GM23338 (cell line): Measurements from ENCODE around the gene C16orf87.

ENCODE experiments used
- EZH2 ChIP-seq: fragments of 200-600 bp; sonication (generic); IDR thresholded peaks from one replicate; pipeline ENCODE4 v1.8.0; 2017; ENCODE audit warnings: antibody characterized with exemption, mild to moderate bottlenecking, low read depth; ENCODE audit not compliant: unreplicated experiment
- EZH2phosphoT487 ChIP-seq: fragments of 200-600 bp; sonication (generic); IDR thresholded peaks from one replicate; pipeline ENCODE4 v1.8.1; 2018; ENCODE audit warnings: antibody characterized with exemption; ENCODE audit not compliant: unreplicated experiment
- JUNB ChIP-seq: IDR thresholded peaks from one replicate; pipeline ENCODE4 v1.6.1; 2016; ENCODE audit warnings: antibody characterized with exemption; ENCODE audit not compliant: unreplicated experiment
- POLR2AphosphoS5 ChIP-seq: IDR thresholded peaks from 2 replicates; pipeline ENCODE4 v1.6.1; 2016; ENCODE audit warnings: antibody characterized with exemption, low read depth
- STAT1 ChIP-seq: IDR thresholded peaks from one replicate; pipeline ENCODE4 v1.6.1; 2016; ENCODE audit warnings: antibody characterized with exemption; ENCODE audit not compliant: unreplicated experiment
- TF ChIP-seq, protein P1 (sequence below), 2 experiments: fragments of 200-600 bp in 1 of 2; sonication (generic) in 1 of 2; conservative IDR thresholded peaks; 2 replicates each; pipeline versions ENCODE4 v1.5.1 to v1.6.1; 2016 to 2017; ENCODE audit warnings: antibody characterized with exemption in 2 of 2, low read depth in 2 of 2, mild to moderate bottlenecking in 2 of 2, moderate library complexity in 1 of 2
- TF ChIP-seq, protein P2 (sequence below): IDR thresholded peaks from one replicate; pipeline ENCODE4 v1.6.1; 2018; ENCODE audit warnings: antibody characterized with exemption; ENCODE audit not compliant: unreplicated experiment

DNA sequence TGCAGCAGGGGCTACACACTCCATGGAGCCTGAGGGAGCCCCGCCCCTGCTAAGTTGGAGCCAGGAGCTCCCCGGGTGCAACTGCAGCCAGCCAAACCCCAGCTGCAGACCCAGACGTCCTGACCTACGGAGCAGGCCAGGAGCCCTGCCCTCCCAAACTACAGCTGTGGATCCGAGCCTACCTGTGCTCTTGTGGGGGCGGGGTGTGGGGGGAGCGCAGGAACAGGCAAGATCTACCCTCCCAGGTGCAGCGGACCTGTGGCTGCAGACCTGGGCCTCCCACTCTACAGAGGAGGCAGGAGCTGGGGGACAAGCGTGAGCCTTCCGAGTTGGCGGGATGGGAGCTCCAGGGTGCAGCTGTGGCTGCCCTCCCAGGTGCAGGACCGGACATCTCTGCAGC is 53.2 kb downstream of the C16orf87 start:
- TF ChIP-seq EZH2 (no peak), JUNB (no peak), EZH2phosphoT487 (no peak), POLR2AphosphoS5 (no peak), STAT1 (no peak)
- TF ChIP-seq, protein P1, sequence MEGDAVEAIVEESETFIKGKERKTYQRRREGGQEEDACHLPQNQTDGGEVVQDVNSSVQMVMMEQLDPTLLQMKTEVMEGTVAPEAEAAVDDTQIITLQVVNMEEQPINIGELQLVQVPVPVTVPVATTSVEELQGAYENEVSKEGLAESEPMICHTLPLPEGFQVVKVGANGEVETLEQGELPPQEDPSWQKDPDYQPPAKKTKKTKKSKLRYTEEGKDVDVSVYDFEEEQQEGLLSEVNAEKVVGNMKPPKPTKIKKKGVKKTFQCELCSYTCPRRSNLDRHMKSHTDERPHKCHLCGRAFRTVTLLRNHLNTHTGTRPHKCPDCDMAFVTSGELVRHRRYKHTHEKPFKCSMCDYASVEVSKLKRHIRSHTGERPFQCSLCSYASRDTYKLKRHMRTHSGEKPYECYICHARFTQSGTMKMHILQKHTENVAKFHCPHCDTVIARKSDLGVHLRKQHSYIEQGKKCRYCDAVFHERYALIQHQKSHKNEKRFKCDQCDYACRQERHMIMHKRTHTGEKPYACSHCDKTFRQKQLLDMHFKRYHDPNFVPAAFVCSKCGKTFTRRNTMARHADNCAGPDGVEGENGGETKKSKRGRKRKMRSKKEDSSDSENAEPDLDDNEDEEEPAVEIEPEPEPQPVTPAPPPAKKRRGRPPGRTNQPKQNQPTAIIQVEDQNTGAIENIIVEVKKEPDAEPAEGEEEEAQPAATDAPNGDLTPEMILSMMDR (conservative IDR thresholded peaks at IDR 0.05; ENCODE audit: low read depth in 2 of 2), result no peak
- TF ChIP-seq, protein P2, sequence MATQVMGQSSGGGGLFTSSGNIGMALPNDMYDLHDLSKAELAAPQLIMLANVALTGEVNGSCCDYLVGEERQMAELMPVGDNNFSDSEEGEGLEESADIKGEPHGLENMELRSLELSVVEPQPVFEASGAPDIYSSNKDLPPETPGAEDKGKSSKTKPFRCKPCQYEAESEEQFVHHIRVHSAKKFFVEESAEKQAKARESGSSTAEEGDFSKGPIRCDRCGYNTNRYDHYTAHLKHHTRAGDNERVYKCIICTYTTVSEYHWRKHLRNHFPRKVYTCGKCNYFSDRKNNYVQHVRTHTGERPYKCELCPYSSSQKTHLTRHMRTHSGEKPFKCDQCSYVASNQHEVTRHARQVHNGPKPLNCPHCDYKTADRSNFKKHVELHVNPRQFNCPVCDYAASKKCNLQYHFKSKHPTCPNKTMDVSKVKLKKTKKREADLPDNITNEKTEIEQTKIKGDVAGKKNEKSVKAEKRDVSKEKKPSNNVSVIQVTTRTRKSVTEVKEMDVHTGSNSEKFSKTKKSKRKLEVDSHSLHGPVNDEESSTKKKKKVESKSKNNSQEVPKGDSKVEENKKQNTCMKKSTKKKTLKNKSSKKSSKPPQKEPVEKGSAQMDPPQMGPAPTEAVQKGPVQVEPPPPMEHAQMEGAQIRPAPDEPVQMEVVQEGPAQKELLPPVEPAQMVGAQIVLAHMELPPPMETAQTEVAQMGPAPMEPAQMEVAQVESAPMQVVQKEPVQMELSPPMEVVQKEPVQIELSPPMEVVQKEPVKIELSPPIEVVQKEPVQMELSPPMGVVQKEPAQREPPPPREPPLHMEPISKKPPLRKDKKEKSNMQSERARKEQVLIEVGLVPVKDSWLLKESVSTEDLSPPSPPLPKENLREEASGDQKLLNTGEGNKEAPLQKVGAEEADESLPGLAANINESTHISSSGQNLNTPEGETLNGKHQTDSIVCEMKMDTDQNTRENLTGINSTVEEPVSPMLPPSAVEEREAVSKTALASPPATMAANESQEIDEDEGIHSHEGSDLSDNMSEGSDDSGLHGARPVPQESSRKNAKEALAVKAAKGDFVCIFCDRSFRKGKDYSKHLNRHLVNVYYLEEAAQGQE, result no peak
